GM18499 (cell line): ENCODE data around the gene MRPS6.

Experiments used
- ATAC-seq: cut with Tn5 transposase; IDR thresholded peaks from one replicate; pipeline ENCODE4 v1.9.1; 2021; ENCODE audit warnings: moderate number of reproducible peaks; ENCODE audit not compliant: insufficient read depth, unreplicated experiment

MRPS6 gene

DNA sequence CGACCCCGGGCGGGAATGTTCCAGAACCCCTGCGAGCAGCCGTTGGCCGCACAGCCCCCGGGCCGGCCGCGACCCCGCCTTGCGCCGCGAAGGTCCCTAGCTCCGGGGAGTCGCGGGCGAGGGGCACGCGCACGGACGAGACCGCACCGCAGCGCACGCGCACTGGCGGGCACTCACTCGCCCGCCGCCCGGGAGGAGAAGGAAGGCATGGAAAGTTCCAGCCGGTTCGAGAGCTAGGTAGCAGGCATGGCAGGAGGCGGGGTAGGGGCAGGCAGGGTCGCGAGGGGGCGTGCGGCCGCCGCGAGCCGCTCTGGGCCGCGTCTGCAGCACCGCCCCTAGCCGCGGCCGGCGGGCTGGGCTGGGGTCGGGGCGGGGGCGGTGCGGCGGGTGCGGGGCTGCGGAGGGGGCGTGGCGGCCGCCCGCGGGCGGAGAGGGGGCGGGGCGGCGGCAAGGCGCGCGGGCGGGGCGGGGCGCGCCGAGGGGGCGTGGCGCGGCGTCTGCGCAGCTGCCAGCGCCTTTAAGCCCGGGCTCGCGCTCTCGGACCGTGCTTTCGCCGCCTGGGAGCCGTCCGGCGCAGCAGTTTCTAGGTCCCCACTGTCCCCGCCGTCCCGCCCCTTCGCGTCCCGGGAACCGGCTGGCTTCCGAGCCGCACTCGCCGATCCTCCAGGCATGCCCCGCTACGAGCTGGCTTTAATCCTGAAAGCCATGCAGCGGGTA, at the start of gene MRPS6, which contains the start of gene SLC5A3:
Gene MRPS6 (plus strand): TSS at position 547 of the 717 bp plus-strand sequence. CDS start 123 bp downstream, at position 670.
Gene SLC5A3 (plus strand): TSS at position 547 of the 717 bp plus-strand sequence. CDS start 21,621 bp downstream, outside the sequence.
- no peak for ATAC-seq

DNA sequence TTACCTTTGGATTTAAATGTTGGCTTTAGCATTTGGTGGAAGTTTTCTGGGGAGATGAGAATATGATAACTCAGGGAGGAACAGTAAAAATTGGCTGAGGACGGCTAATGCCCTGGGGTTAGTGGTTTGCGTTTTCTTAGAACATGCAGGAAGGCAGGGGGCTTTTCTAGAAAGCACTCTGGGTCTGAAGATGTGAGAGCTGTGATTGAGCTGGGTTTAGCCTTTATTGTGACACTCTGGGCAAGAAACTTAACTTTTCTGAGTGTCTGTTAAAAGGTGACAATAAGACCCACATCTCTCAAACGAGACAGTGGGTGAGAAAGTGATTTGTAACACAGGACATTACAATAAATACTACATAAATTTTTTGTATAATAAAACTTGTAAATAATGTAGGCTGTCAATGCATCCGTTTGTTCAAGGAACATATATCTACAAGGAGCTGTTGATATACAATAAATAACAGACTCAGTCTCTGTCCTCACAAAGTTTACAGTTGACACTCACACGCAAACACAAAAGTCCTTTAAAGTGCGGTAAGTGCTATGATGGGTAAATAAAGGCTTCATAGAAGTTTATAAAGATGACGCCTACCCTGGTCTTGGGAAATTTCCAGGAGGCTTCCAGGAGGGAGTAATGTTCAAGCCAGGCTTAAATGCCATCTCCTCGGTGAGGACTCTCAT, 49.5 kb upstream of the MRPS6 start:
- ATAC-seq: no peak

DNA sequence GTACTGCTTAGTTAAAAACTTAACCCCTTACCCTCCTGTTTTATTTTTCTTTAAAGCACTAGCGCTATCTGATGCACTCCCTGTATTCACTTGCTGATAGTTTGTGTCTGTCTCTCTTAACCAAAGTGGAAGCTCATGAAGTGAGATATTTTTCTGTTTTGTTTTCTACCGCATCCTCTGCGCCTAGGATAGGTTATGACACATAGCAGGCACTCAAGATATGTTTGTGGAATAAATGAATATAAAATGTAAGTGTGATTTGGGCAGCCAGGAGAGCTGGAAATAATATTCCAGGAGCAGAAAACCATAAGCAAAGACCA, 49.0 kb upstream of the MRPS6 start:
- ATAC-seq: no peak

DNA sequence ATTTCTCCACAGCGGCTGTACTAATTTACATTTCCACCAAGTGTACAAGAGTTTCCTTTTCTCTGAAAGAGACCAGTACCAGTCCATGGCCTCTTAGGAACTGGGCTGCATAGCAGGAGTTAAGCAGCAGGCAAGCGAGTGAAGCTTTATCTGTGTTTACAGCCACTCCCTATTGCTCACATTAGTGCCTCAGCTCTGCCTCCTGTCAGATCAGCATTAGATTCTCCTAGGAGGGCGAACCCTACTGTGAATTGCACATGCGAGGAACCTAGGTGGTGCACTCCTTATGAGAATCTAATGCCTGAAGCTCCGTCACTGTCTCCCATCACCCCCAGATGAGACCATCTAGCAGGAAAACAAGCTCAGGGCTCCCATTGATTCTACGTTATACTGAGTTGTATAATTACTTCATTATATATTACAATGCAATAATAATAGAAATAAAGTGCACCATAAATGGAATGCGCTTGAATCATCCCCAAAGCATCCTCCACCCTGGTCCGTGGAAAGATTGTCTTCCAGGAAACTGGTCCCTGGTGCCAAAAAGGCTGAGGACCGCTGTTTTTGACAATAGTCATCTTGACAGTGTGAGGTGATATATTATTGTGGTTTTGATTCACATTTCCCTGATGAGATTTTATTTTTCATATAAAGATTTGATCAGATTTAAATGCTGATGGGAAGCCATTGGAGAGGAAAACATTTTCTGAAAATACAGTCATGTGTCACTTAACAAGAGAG, 45.5 kb upstream of the MRPS6 start:
- no peak for ATAC-seq

DNA sequence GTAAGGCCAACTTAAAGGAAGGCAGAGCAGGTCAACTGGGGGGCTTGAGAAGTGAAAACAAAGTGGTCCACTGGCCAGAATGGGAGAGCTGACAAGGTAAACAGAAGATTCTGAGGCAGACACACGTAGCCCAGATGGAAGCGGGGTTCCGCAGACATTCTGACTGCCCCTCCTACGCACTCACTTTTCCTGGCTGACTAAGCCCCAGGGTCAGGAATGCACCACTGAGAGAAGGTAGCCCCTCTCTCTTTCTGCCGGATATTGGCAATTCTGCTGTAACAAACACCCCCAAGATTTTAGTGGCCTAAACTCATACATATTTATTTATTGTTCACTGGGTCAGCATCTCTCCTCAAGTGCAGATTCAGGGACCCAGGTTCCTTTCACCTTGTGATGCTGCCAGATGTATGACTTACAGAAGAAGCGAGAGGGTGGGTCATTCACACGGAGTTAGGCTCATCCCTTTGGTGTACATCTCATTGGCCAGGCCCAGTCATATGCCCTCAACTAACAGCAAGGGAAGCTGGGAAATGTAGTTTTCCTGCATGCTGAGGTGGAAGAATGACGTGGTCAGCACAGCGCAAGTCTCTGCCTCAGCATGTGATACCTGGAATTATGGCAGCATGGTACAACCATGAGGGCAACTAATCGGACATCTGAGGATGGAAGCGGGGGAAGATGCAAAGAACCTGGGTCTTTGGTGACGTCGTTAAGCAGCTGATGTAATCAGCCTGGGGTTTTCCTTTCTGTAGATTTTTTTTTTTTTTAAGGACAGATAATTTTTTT, 43.4 kb upstream of the MRPS6 start:
- peak; percentile 91 for ATAC-seq

DNA sequence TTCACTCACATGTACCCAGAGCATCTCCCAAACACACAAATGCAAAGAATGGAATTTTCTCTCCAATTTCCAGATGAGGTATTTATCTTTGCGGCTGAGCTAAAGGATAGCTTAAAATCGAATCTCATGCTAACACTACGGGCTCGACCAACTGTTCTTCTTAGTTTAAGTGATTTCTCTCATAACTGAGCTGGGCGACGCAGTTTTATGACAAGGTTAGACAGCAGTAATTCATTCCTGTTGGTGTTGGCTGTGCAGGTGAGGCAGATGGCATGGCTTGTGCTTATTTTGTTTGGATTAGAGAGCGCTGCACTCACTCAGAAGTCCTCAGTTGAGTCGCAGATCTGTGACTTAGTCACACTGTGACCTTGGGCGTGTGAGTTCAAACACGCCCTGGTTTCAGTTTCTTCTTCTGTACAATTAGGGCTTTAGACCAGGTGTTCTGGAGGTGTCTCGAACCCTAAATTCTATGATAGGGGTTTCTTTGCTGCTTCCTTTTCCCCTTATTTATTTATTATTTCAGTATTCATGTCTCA, 41.5 kb upstream of the MRPS6 start:
- no peak for ATAC-seq

DNA sequence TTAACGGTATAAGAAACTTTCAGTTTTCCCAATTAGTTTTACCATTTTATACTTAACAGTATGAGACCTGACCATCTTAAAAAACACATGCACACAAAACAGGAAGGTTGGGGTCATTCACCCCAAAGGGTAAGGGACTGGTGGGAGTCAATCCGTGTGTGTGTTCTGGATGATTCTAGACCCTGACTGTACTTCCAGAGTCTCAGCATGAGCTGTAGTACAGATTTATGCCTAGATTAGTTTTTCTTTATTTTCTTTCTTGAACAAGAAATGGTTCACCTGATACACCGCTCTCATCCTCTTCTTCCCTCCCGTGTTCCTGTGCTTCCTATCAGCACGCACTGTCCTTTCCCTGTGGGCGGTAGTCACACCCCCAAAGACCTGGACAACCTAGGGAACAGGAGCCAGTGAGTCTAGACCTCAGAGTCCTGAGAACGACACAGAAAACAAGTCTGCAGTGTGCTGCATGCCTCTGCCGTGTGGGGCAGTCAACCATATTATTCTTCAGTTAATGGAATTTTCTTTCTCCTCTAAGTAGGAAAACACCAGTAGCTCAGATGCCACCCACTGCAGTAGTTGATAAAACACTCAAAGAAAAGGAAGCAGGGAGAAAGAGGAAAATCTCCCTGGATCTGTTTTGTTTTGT, 38.9 kb upstream of the MRPS6 start:
- no peak for ATAC-seq

DNA sequence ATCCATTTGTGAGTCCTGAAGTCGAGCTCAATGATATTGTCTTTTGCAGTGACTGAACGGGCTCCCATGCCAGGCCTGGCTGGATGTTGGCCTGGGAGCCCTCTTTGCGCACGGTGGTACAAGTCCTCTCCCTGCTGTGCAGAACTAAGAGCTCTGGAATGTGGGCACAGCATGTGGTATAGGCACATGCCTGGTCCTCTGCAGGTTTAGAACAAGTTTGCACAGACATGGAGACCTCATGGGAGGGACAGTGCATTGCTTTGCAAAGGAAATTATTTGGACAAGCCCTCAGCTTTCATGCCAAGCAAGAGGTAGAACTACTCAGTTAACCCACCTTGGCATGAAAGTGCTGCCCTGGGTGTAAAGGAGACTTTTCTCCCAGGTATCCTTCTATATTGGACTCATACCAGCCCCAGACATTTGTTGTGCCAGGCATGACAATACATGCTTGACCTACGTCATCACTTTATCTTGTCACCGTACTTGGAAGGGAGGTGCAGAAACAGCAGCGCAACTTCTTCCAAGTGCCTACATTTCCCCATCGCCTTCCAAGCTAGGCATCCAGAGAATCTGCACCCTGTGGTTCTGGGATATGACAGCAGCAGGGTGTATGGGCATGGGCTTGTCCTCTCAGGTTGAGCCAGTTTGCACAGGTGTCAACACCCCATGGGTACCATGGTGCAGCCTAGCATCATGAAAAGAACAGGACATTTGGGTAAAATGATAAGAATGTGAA, 37.6 kb upstream of the MRPS6 start:
- no peak for ATAC-seq

DNA sequence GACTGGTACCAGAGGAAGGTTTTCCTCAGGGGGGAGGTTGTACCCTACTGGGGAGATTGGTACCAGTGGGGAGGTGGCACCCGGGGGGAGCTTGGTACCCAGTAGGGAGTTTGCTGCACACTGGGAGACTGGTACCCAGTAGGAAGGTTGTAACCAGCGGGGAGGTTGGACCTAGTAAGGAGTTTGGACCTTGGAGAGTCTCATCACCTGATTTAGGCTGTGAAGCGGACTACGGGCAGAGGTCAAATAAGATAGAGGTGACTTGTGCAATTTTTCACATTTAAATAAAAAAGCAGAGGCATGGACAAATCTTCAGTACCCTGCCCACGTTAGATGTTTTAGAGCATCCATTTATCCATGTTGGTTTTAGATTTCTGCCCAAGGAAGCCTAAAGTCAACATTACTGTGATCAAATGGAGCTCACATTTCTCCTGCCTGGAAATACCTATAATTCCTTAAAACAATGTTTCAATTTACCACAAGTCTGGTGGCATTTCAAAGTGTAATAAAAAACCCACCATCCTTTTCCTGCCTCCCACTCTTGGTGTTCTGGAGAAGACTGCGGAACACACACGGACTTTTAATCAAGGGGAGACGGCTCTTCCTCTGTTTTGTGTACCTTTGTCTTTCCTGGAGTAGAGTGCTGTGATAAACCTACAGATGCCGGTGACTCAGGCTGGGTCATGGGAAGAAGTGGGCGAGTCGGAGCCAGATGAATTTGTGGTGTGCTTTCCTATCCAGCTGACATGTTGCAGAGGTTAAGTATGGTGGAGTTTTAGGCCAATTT, 36.2 kb upstream of the MRPS6 start:
- no peak for ATAC-seq

DNA sequence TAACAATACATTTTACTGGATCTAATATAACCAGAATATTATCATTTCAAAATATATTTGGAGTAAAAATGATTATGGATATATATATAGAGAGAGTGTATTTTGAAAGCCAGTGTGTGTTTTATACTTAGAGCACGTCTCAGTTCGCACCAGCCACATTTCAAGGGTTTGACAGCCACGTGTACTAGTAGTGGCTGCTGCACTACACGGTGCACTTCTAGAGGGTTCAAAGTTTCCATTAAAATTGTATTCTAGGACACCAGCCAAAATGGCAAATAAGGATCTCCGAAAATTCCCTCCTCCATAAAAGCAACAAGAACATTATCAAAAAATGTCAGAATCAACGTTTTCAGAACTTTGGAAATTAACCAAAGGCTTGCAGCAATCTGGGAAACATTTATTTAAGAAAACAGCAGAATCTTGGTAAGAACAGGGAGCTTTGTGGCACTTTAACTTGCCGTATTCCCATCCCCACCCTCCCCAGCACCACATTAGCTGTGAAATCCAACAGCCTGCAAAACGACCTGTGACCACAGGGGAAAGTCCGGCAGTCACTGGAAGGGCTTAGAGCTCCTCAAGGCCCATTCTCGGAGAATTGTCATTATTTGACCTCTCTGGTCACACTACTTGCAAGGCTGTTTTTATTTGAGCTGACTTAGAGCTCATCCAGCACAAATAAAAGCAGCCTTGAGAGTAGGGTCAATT, 33.5 kb upstream of the MRPS6 start:
- ATAC-seq: no peak

DNA sequence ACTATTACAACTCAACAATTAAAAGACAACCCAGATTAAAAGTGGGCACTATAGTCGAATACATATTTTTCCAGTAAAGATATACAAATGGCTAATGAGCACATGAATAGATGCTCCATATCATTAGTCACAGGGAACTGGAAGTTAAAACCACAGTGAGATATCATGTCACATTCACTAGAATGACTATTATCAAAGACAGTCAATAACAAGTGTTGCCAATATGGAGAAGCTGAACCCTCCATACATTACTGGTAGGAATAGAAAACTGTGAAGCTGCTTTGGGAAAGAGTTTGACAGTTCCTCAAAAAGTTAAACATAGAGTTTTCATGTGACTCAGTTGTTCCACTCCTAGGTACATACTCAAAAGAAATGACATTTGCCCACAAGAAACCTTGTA, 30.6 kb upstream of the MRPS6 start:
- no peak for ATAC-seq

DNA sequence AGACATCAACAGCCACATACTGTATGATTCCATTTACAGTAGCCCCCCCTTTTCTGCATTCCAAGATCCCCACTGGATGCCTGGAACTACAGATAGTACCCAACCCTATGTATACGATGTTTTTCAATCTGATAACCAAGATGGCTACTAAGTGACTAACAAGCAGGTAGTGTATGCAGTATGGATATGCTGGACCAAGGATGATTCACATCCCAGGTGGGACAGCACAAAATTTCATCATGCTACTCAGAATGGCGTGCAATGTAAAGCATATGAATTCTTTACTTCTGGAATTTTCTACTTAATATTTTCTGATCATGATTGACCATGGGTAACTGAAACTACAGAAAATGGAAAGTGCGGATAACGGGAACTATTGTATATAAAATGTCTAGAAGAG, 30.0 kb upstream of the MRPS6 start:
- no peak for ATAC-seq

DNA sequence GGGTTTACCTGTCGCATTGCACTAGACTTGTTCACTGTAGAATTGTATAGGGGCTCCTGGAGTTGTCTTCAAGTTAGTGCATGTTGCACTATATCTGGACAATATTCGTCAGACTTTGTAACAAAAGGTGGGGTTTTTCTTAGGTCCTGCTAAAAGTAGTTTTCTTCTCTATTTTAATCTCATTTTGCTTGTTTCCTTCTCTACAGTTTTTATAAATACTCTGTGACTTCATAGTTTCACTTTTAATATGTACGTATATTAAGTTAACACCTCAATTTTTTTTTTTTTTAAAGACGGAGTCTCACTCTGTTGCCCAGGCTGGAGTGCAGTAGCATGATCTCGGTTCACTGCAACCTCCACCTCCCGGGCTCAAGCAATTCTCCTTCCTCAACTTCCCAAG, 26.5 kb upstream of the MRPS6 start:
- peak; percentile 53 for ATAC-seq

DNA sequence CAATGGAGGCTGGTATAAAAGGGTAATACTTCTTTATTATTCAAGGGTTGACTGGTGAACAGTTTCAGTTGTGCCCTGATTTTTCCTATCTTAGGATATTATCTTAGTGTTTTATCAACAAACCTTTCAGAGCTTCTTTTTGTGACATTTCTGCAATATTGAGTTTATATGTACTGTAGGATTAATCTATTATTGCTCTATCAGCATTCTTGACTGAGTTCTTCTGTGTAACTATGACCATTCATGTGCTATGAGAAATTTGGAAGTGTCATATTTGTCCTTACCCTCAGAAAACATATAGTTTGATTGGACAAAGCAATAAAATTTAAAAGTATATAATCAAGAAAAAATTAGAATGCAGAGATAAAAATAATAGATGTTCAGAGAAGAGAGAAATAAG, 25.5 kb upstream of the MRPS6 start:
- ATAC-seq: no peak

DNA sequence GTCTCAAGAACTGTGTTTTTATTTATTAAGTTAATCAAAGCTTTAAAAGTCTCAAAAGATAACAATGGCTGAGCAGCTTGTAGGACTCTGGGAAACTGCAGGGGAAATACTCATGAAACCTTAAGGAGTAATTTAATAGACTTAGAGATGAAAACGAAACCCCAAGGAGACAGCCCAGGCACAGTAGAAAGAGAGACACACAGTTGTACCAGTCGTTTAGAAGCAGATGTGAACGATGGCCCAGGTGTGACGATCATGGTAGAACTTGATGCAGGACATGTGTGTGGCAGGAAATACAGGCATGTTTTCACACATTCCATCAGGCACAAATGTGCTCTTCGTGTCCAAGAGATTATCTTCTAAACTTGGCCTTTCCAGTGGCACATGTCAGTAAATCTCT, 21.2 kb upstream of the MRPS6 start:
- ATAC-seq: no peak

DNA sequence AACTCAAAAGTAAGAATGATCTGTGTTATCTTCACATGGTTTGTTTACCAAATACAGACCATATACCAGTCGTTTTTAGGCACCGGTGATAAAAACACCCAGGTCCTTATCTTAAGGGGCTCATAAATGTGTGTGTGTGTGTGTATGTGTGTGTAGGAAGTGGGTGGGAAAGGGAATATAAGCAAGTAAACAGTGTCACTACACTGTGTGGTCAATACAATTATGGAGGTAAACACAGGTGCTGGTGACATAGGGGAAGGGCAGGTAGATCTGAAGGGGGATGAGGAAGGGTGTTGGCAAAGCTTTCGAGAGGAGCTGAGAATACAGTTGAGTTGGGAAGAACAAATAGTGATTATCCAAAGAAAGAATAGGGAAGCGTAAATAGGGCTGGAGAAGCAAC, 19.1 kb upstream of the MRPS6 start:
- ATAC-seq: no peak

DNA sequence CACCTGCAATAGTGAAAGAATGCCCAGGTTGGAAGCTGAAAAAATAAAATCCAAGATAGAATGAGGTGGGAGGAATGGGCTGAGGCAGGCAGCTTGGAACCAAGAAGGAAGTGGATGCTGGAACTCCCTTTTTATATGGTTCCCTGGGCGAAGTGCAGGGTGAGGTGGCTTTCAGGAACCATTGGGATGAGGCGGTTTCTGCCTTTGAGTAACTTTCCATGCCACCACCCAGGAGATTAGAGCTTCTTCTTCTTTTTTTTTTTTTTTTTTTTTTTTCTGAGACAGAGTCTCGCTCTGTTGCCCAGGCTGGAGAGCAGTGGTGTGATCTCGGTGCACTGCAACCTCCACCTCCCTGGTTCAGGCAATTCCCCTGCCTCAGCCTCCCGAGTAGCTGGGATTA, 17.8 kb upstream of the MRPS6 start:
- no peak for ATAC-seq

DNA sequence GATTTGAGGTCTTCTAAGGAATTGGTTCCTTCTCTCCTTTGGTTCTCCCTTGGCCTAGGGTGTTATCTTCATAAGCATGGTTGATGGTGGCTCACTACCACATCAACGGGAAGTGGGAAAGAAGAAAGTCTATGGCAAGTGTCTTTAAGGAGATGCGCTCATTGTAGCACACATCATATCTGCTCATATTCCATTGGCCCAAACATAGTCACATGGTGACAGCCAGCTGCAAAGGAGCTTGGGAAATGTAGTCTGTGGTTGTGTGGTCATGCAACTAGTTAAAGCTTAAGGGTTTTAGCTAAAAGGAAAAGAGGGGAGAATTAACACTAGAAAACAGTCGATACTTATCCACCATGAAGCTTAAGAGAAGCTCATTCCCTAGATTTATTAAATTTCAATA, 11.4 kb upstream of the MRPS6 start:
- no peak for ATAC-seq
